K562 (cell line): ENCODE data around the gene PLXNB1. TPM values are rescaled to one million over a fixed set of nuclear protein-coding genes. Genes with fewer than 3 reads are reported as not detected.
A peak's percentile ranks its signal among the peaks of the same experiment; 100 is the strongest.

Experiments
- ATAC-seq: fragments of 200-7000 bp; cut with Tn5 transposase; 3 replicates; pipeline ENCODE4 v1.9.1; 2020; ENCODE audit warnings: moderate library complexity
- BruUV-seq: library from RNA; stranded (reverse); fragments of 400-500 nt; replicated peaks from 2 replicates; lab custom pipeline; 2021; lab: Mats Ljungman, UMichigan
- CTCF ChIA-PET: fragments of 300-600 bp; formaldehyde crosslinking; extraction: SDS; loops from one replicate; lab custom pipeline; 2021; ENCODE audit warnings: low intra/inter-chr PET ratio; lab: Yijun Ruan, JAX
- POLR2A ChIA-PET: fragments of 300-600, 350-650 bp; sonication (Branson Sonifier 250); formaldehyde crosslinking; extraction: SDS; loops from one replicate; lab custom pipeline; 2021; ENCODE audit warnings: antibody characterized with exemption, inconsistent platforms; lab: Yijun Ruan, JAX
- DNase-seq, 4 experiments: peaks; one replicate each; pipeline versions ENCODE4 v3.0.0 to v3.0.0-alpha.2; 2011 to 2018; ENCODE audit warnings: low spot score in 3 of 4, mixed read lengths in 3 of 4; ENCODE audit errors: extremely low read depth in 1 of 4
- FAIRE-seq: peaks from 2 replicates; lab custom pipeline; 2011; peaks lifted over from hg19 to GRCh38; lab: Jason Lieb, UNC
- H2AFZ ChIP-seq: 2 replicates; pipeline ENCODE4 v1.6.0; 2011; ENCODE audit warnings: low read depth, low read length, control low read depth, inconsistent platforms
- H3K27ac ChIP-seq: fragments of 200-600 bp; 3 replicates; pipeline ENCODE4 v1.8.0; 2011; ENCODE audit warnings: low read depth, mild to moderate bottlenecking, control low read depth, inconsistent platforms, low read length, moderate library complexity, mixed read lengths; ENCODE audit errors: extremely low read depth
- H3K27me3 ChIP-seq, 2 experiments: fragments of 300-600 bp in 1 of 2; 2 replicates in 1 of 2; 3 replicates in 1 of 2; pipeline versions ENCODE4 v1.6.0 to v1.8.0; 2011; ENCODE audit warnings: inconsistent platforms in 2 of 2, low read length in 2 of 2, mild to moderate bottlenecking in 1 of 2, mixed read lengths in 1 of 2, moderate library complexity in 1 of 2; ENCODE audit not compliant: control insufficient read depth in 2 of 2, insufficient read depth in 2 of 2
- H3K36me3 ChIP-seq: fragments of 300-600 bp; 3 replicates; pipeline ENCODE4 v1.8.0; 2011; ENCODE audit warnings: mild to moderate bottlenecking, low read length, inconsistent platforms; ENCODE audit not compliant: control insufficient read depth, insufficient read depth
- H3K4me1 ChIP-seq, 2 experiments: fragments of 200-600 bp in 1 of 2; replicated peaks in 1 of 2; 2 replicates in 1 of 2; 3 replicates in 1 of 2; pipeline versions ENCODE4 v1.5.1 to v1.8.0; 2011; ENCODE audit warnings: inconsistent platforms in 2 of 2, low read length in 2 of 2, mild to moderate bottlenecking in 1 of 2, mixed read lengths in 1 of 2, moderate library complexity in 1 of 2; ENCODE audit not compliant: control insufficient read depth in 2 of 2, insufficient read depth in 2 of 2
- H3K4me2 ChIP-seq: 2 replicates; pipeline ENCODE4 v1.6.1; 2011; ENCODE audit warnings: low read length, control low read depth, inconsistent platforms, mixed read lengths; ENCODE audit not compliant: insufficient read depth
- H3K4me3 ChIP-seq: fragments of 200-600 bp; sonication (generic), shearing (Covaris generic); 2 replicates; pipeline ENCODE4 v1.5.1; 2016; ENCODE audit warnings: control low read depth, inconsistent platforms
- H3K79me2 ChIP-seq: fragments of 200-600 bp; 3 replicates; pipeline ENCODE4 v1.8.0; 2011; ENCODE audit warnings: low read length, inconsistent platforms; ENCODE audit not compliant: control insufficient read depth, insufficient read depth
- H3K9ac ChIP-seq, 2 experiments: 2 replicates each; pipeline versions ENCODE4 v1.6.0 to v1.6.1; 2011; ENCODE audit warnings: low read depth in 2 of 2, low read length in 2 of 2, control low read depth in 1 of 2, inconsistent platforms in 1 of 2, mild to moderate bottlenecking in 1 of 2, mixed read lengths in 1 of 2; ENCODE audit not compliant: insufficient read depth in 1 of 2
- H3K9me1 ChIP-seq: one replicate; pipeline ENCODE4 v1.6.0; 2011; ENCODE audit warnings: inconsistent platforms, mild to moderate bottlenecking, low read length, moderate library complexity; ENCODE audit not compliant: control insufficient read depth, insufficient read depth
- H3K9me3 ChIP-seq: replicated peaks from 2 replicates; pipeline ENCODE4 v1.5.1; 2011; ENCODE audit warnings: low read depth, low read length, inconsistent platforms; ENCODE audit not compliant: control insufficient read depth, insufficient read depth
- H4K20me1 ChIP-seq: replicated peaks from 2 replicates; pipeline ENCODE4 v1.6.1; 2011; ENCODE audit warnings: low read length, inconsistent platforms, mixed read lengths; ENCODE audit not compliant: control insufficient read depth, insufficient read depth
- CEBPZ ChIP-seq: fragments of 150-350 bp; IDR thresholded peaks from 2 replicates; pipeline ENCODE4 v1.6.1; 2014; ENCODE audit warnings: low read depth, mild to moderate bottlenecking, low read length, borderline replicate concordance
- CHAMP1 ChIP-seq: fragments of 450-650 bp; IDR thresholded peaks from 2 replicates; pipeline ENCODE4 v1.6.1; 2016; ENCODE audit warnings: mild to moderate bottlenecking
- DDX20 ChIP-seq: fragments of 450-650 bp; IDR thresholded peaks from 2 replicates; pipeline ENCODE4 v1.6.1; 2016; ENCODE audit warnings: missing genetic modification characterization, low read depth, mild to moderate bottlenecking, missing compliant biosample characterization, moderate library complexity
- DEAF1 ChIP-seq: fragments of 450-650 bp; formaldehyde crosslinking; IDR thresholded peaks from 2 replicates; pipeline ENCODE4 v1.4.0; 2020; ENCODE audit warnings: mild to moderate bottlenecking, moderate library complexity
- MEF2A ChIP-seq: IDR thresholded peaks from 2 replicates; pipeline ENCODE4 v1.6.1; 2011; ENCODE audit warnings: low read depth, mild to moderate bottlenecking, low read length, moderate library complexity; ENCODE audit not compliant: control insufficient read depth
- MLLT1 ChIP-seq, 2 experiments: fragments of 450-650 bp; IDR thresholded peaks; 2 replicates each; pipeline ENCODE4 v1.6.1; 2016
- SMAD2 ChIP-seq: fragments of 150-350 bp; IDR thresholded peaks from 2 replicates; pipeline ENCODE4 v1.6.1; 2014; ENCODE audit warnings: low read depth, mild to moderate bottlenecking, low read length
- SP2 ChIP-seq: IDR thresholded peaks from 2 replicates; pipeline ENCODE4 v1.6.1; 2011; ENCODE audit warnings: mild to moderate bottlenecking, low read depth, low read length, moderate library complexity; ENCODE audit not compliant: poor library complexity, severe bottlenecking; ENCODE audit errors: extremely low read depth
- ZNF121 ChIP-seq: sonication (generic); formaldehyde crosslinking; conservative IDR thresholded peaks from 2 replicates; pipeline ENCODE4 v1.8.0; 2022; ENCODE audit warnings: missing genetic modification reagents
- ZNF696 ChIP-seq: fragments of 250-450 bp; sonication (Bioruptor Pico); conservative IDR thresholded peaks from 2 replicates; pipeline ENCODE4 v1.4.0; 2020; ENCODE audit warnings: mild to moderate bottlenecking, moderate library complexity
- WGBS: fragments of 100-300 bp; shearing (Covaris generic); methylation state at CpG from one replicate; pipeline ENCODE4 v1.1.6; 2016; ENCODE audit warnings: low coverage, mixed read lengths; ENCODE audit not compliant: insufficient coverage; ENCODE audit errors: missing lambda C conversion rate; 5-methylcytosine and 5-hydroxymethylcytosine counted together
- in situ Hi-C: fragments of 300-500 bp; cut with MboI; formaldehyde crosslinking; loops from 4 replicates; pipeline ENCODE4 v1.15.0; 2018; ENCODE audit warnings: inconsistent platforms, mixed read lengths
- intact Hi-C: fragments of 100-400 bp; cut with micrococcal nuclease; formaldehyde crosslinking; loops from 2 replicates; pipeline ENCODE4 v1.14.2; 2022
- polyA plus RNA-seq, 8 experiments: library from polyadenylated mRNA; depleted of rRNA in 4 of 8; stranded (reverse) in 5 of 8; unstranded in 3 of 8; fragments of >200 nt; fragmentation: Nextera tagmentation in 2 of 8; fragmentation: Illumina TruSeq in 1 of 8; extraction: Ambion mirVana in 2 of 8; extraction: Trizol in 1 of 8; gene quantifications; 2 replicates each; pipeline versions ENCODE4 v1.2.1 to v1.2.3, GENCODE V29; 2011 to 2014; ENCODE audit warnings: inconsistent platforms in 1 of 8, missing spikeins in 1 of 8
- total RNA-seq, 7 experiments: library from RNA; depleted of rRNA in 6 of 7; stranded (reverse); fragments of >200 nt in 6 of 7; fragmentation: Illumina TruSeq in 2 of 7; extraction: Trizol in 2 of 7; gene quantifications; 2 replicates each; pipeline versions ENCODE4 v1.2.1 to v1.2.3, GENCODE V29; 2011 to 2021; ENCODE audit warnings: low replicate concordance in 1 of 7

The PLXNB1 gene
- total and polyA plus RNA-seq, 9 of the 15 experiments (the other 6 are each of a cell fraction or from before 2014, with no cell fraction given), result 0.17 to 17.4 (median 6.0) TPM

GRCh38 chr3:48436855-48437254 lies 7.0 kb upstream of the PLXNB1 start:
- no peak for DNase-seq
- Histone ChIP-seq H3K36me3 (peaks cover 34% of the 10 kb centered on the region; the same call in 2 of the 3 replicates), H3K9ac (peak overlapping the region in 1 of 2 experiments; percentile 47; a peak in 1 of 4 replicates), H3K27ac (no peak overlapping the region), H3K9me1 (peaks cover 6% of the 10 kb centered on the region), H3K4me1 (peaks cover 16 to 17% of the 10 kb centered on the region in 2 experiments; a peak in 4 of 5 replicates), H3K4me3 (no peak overlapping the region), H3K27me3 (no peaks in the 10 kb centered on the region; a peak in 1 of 5 replicates), H3K79me2 (peaks cover 32% of the 10 kb centered on the region), H2AFZ (no peak overlapping the region), H4K20me1 (no peaks in the 10 kb centered on the region)
- no peak for ATAC-seq
- no peak for FAIRE-seq
- no TSS peak for BruUV-seq
- 67% methylated on average over 5 of the region's 7 CpGs for WGBS
- in situ Hi-C loops, result loop anchor here (5.0 to 10.0 kb wide), 4 partner anchors 35 to 242 kb away; no protein-coding TSS in a partner anchor
- intact Hi-C loops, result loop anchor here (1.0 to 2.0 kb wide), 4 partner anchors 36 to 242 kb away; no protein-coding TSS in a partner anchor
- TF ChIP-seq MLLT1 (IDR thresholded peaks at IDR 0.05) (no peak), SP2 (no peak), CHAMP1 (no peak), DEAF1 (CRISPR knock-in tag) (no peak), MEF2A (no peak), ZNF696 (CRISPR knock-in tag) (no peak), ZNF121 (no peak), CEBPZ (no peak), DDX20 (tag) (no peak), SMAD2 (no peak)
- TF ChIP-seq, all 486 proteins: peak for 0
- ChIA-PET POLR2A (interaction anchor here (0.5 to 2.3 kb wide), 8 partner anchors 9 to 279 kb away, joined by 3 to 21 read pairs (median 4); partner anchors contain the start of genes ATRIP and CDC25A), CTCF (interaction anchor here (0.6 to 4.6 kb wide), 4 partner anchors 36 to 1746 kb away, joined by 3 to 59 read pairs (median 26); no protein-coding TSS in a partner anchor)
- Histone ChIP-seq H3K9me3 (no peaks in the 10 kb centered on the region), H3K4me2 (no peak overlapping the region)
